Right lobe of liver (tissue), 6 donors: ENCODE results near the gene ARNT2. TPM values are rescaled to one million over a fixed set of nuclear protein-coding genes. Genes with fewer than 3 reads are reported as not detected.

Source experiments
- ATAC-seq, 4 donors: fragments of 200-7000 bp; cut with Tn5 transposase; one replicate each; pipeline ENCODE4 v1.9.1; 2020; ENCODE audit warnings: mild to moderate bottlenecking in 4 of 4, moderate library complexity in 4 of 4
- DNase-seq, 3 donors: peaks; one replicate each; pipeline ENCODE4 v3.0.0-alpha.2; 2020
- H3K27ac ChIP-seq, 3 donors: fragments of 200-600 bp; one replicate each; pipeline ENCODE4 v1.8.0; 2022
- H3K27me3 ChIP-seq, 2 donors: fragments of 200-600 bp; one replicate each; pipeline ENCODE4 v1.8.0; 2022
- H3K36me3 ChIP-seq, 4 donors: fragments of 200-600 bp; sonication (generic) in 1 of 4; one replicate each; pipeline versions ENCODE4 v1.5.1 to v1.8.0; 2017 to 2022; ENCODE audit warnings: control low read depth in 1 of 4
- H3K4me1 ChIP-seq, 4 donors: fragments of 200-600 bp; sonication (generic) in 1 of 4; one replicate each; pipeline versions ENCODE4 v1.5.1 to v1.8.0; 2017 to 2022; ENCODE audit warnings: control low read depth in 1 of 4
- H3K4me3 ChIP-seq, 3 donors: fragments of 200-600 bp; one replicate each; pipeline ENCODE4 v1.8.0; 2022
- H3K9me3 ChIP-seq, 4 donors: fragments of 200-600 bp; sonication (generic) in 1 of 4; one replicate each; pipeline versions ENCODE4 v1.5.1 to v1.8.0; 2017 to 2022; ENCODE audit warnings: control low read depth in 1 of 4
- POLR2A ChIP-seq: fragments of 450-650 bp; IDR thresholded peaks from one replicate; pipeline ENCODE4 v1.6.1; 2017; ENCODE audit warnings: antibody characterized with exemption, mild to moderate bottlenecking
- WGBS: methylation state at CpG from one replicate; pipeline ENCODE4 v1.1.6; 2018; ENCODE audit warnings: low coverage, low lambda C conversion rate; ENCODE audit not compliant: insufficient coverage; ENCODE audit errors: missing lambda C conversion rate; 5-methylcytosine and 5-hydroxymethylcytosine counted together
- intact Hi-C, 2 donors: fragments of 100-400 bp; cut with DNase I; formaldehyde crosslinking; loops; one replicate each; pipeline versions ENCODE4 v1.11.2 to v1.14.1; 2022
- total RNA-seq, 6 experiments: library from RNA; depleted of rRNA in 2 of 6; stranded (reverse); fragments of >200 nt in 2 of 6; fragmentation: NEBNext Ultra II Directional in 3 of 6; extraction: Animal tissue kit (Norgen Biotek cat#: 25700) in 3 of 6; gene quantifications; one replicate each; pipeline versions ENCODE4 v1.1.0 to v1.2.4, GENCODE V29; 2016 to 2023
- TF ChIP-seq, protein P1 (sequence below), 4 donors: fragments of 200-600 bp in 3 of 4; fragments of 450-650 bp in 1 of 4; IDR thresholded peaks; one replicate each; pipeline versions ENCODE4 v1.5.1 to v1.8.0; 2016 to 2022; ENCODE audit warnings: antibody characterized with exemption in 4 of 4, mild to moderate bottlenecking in 2 of 4
- donor health status: DM: no; HTN: yes; CAD: no.
- donor health status: DM: no; HTN: no; CAD: no.
- donor health status: DM: no; HTN: no; CAD: no.
- donor health status: DM: no; HTN: yes; CAD: no.
- donor health status: DM: no; HTN: yes; CAD: no.

The ARNT2 gene
- total RNA-seq, 6 experiments from 2014 or later = 0.12 to 1.3 (median 0.46) TPM

DNA sequence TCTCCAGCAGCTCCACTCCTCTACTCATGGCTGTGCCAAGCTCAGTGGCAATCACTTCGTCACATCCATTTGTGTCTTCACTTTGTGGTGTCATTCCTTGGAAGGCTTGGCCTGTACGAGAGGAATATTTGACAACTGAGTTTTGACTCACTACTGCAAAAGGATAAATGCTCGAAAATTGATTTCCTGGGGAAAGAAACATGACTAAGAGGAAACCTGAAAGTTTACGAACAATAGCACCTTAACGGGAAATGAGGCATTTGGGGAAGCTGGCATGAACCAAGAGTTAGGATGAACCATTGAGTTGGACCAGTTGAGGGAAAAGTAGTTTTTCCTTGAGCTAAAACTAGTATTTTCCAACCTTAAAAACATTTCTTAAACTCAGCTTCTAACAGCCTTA, 216.7 kb downstream of the ARNT2 start:
- DNase-seq (no peak), ATAC-seq (no peak)
- H3K4me1 ChIP-seq = peaks cover 0 to 3% (median 0%) of the 10 kb centered on the region in 4 donors
- no peaks in the 10 kb centered on the region for H3K9me3 ChIP-seq
- no peaks in the 10 kb centered on the region for H3K27me3 ChIP-seq
- WGBS = 83% methylated on average over 5 of the region's 5 CpGs
- TF ChIP-seq POLR2A = no peak
- TF ChIP-seq, protein P1, sequence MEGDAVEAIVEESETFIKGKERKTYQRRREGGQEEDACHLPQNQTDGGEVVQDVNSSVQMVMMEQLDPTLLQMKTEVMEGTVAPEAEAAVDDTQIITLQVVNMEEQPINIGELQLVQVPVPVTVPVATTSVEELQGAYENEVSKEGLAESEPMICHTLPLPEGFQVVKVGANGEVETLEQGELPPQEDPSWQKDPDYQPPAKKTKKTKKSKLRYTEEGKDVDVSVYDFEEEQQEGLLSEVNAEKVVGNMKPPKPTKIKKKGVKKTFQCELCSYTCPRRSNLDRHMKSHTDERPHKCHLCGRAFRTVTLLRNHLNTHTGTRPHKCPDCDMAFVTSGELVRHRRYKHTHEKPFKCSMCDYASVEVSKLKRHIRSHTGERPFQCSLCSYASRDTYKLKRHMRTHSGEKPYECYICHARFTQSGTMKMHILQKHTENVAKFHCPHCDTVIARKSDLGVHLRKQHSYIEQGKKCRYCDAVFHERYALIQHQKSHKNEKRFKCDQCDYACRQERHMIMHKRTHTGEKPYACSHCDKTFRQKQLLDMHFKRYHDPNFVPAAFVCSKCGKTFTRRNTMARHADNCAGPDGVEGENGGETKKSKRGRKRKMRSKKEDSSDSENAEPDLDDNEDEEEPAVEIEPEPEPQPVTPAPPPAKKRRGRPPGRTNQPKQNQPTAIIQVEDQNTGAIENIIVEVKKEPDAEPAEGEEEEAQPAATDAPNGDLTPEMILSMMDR (IDR thresholded peaks at IDR 0.05) = no peak
- H3K36me3 ChIP-seq = no peaks in the 10 kb centered on the region
- H3K27ac ChIP-seq = no peak overlapping the region
- no peak overlapping the region for H3K4me3 ChIP-seq
- intact Hi-C loops = no loop called here

DNA sequence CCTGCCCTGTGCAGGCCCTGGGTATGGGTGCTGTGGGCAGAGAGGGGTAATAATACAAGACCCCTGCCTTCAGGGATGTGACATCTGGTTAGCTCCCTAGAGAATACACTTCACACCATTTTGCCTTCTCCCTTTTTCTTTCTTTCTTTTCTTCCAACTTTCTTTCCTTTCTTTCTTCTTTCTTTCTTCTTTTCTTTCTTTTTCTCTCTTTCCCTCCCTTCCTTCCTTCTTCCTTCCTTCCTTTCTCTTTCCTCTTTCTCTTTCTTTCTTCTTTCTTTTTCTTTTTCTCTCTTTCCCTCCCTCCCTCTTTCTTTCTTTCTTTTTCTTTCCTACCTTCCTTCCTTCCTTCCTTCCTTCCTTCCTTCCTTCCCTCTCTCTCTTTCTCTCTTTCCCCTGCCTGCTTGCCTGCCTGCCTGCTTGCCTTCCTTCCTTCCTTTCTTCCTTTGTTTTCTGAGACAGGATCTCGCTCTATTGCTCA, 222.5 kb downstream of the ARNT2 start:
- 92% methylated on average over 1 of the region's 1 CpG for WGBS
- TF ChIP-seq POLR2A = no peak
- TF ChIP-seq, protein P1 (IDR thresholded peaks at IDR 0.05) = no peak
- no peak overlapping the region for H3K27ac ChIP-seq
- intact Hi-C loops = no loop called here
- DNase-seq (no peak), ATAC-seq (no peak)
- H3K27me3 ChIP-seq = no peaks in the 10 kb centered on the region
- no peaks in the 10 kb centered on the region for H3K9me3 ChIP-seq
- no peaks in the 10 kb centered on the region for H3K36me3 ChIP-seq
- H3K4me3 ChIP-seq = no peak overlapping the region
- H3K4me1 ChIP-seq = no peaks in the 10 kb centered on the region

DNA sequence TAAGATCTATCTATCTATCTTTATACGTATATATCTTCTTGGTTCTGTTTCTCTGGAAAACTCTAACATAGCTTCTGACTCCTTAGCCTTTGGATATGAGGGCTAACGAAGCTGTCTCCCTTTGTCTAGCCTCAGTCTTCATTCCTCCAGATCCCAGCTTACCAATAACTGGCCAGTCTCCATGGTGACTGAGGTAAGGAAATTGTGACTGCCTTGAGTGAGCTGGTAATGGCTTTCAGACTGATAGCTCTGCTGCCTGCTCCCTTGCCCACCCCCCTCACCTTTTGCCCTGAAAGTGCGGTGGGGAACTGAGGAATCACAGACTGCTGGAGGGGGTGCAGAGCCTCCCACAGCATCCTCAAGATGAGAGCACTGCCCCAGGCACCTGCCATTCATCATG, 225.2 kb downstream of the ARNT2 start:
- intact Hi-C loops = no loop called here
- TF ChIP-seq POLR2A = no peak
- TF ChIP-seq, protein P1 (IDR thresholded peaks at IDR 0.05) = no peak
- no peak overlapping the region for H3K27ac ChIP-seq
- no peak for ATAC-seq
- no peaks in the 10 kb centered on the region for H3K36me3 ChIP-seq
- no peak overlapping the region for H3K4me3 ChIP-seq
- DNase-seq = no peak
- H3K4me1 ChIP-seq = no peaks in the 10 kb centered on the region
- WGBS = 100% methylated on average over 1 of the region's 3 CpGs
- no peaks in the 10 kb centered on the region for H3K27me3 ChIP-seq
- no peaks in the 10 kb centered on the region for H3K9me3 ChIP-seq

DNA sequence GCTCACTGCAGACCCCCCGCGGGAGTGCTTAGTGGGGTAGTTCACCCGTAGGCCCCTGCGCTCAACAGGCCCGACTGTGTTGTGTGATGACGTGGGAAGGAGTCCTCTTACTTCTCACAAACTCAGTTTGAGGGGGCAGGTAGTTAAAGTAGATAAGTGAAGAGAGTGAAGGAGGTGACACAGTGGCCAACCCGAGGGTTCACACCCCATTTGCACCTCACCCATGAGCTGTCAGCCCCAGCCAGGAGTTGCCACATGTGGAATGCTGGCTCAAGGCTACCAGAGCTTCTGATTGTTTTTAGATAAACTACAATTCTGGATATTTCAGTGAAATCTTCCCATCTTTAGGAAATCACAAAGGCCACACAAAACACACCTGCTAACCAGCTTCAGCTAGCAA, 226.8 kb downstream of the ARNT2 start:
- WGBS = 86% methylated on average over 7 of the region's 7 CpGs
- DNase-seq = no peak
- no peak for ATAC-seq

More for the DNA sequence above, 226.8 kb downstream of the ARNT2 start:
- Histone ChIP-seq H3K4me3 (no peak overlapping the region), H3K9me3 (no peaks in the 10 kb centered on the region), H3K36me3 (no peaks in the 10 kb centered on the region), H3K27me3 (no peaks in the 10 kb centered on the region), H3K27ac (no peak overlapping the region), H3K4me1 (no peaks in the 10 kb centered on the region)
- intact Hi-C loops = no loop called here
- no peak for TF ChIP-seq POLR2A
- TF ChIP-seq, protein P1 (IDR thresholded peaks at IDR 0.05) = no peak
